ENCODE results near the gene MAB21L3.

DNA sequence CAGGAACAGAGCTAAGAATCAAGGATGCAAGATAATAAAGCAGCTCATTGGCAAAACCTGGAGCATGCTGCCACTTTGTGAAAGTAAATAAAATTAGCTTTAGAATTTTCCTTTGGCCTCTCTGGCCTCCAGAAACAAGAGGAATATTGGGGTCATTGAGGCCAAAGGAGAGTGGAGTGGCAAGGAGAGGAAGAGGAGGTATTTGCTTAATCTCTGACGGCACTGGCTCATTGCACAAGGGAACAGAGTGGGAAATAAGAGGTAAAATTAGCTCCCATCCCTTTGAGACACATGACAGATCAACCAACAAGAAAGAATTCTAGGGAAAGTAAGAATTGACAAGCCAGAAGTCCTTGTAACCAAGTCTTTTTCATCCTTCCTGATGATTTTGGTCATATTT, 48.4 kb downstream of the MAB21L3 start:
- no peak for TF ChIP-seq EZH2 (IDR thresholded peaks at IDR 0.05; ENCODE audit: borderline replicate concordance, low read length)
- TF ChIP-seq, protein P1, sequence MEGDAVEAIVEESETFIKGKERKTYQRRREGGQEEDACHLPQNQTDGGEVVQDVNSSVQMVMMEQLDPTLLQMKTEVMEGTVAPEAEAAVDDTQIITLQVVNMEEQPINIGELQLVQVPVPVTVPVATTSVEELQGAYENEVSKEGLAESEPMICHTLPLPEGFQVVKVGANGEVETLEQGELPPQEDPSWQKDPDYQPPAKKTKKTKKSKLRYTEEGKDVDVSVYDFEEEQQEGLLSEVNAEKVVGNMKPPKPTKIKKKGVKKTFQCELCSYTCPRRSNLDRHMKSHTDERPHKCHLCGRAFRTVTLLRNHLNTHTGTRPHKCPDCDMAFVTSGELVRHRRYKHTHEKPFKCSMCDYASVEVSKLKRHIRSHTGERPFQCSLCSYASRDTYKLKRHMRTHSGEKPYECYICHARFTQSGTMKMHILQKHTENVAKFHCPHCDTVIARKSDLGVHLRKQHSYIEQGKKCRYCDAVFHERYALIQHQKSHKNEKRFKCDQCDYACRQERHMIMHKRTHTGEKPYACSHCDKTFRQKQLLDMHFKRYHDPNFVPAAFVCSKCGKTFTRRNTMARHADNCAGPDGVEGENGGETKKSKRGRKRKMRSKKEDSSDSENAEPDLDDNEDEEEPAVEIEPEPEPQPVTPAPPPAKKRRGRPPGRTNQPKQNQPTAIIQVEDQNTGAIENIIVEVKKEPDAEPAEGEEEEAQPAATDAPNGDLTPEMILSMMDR (IDR thresholded peaks at IDR 0.05; ENCODE audit: low read length): no peak

Measured in OCI-LY1 (cell line).